B cell (primary cell): ENCODE data around the gene EPN2. TPM values are rescaled to one million over a fixed set of nuclear protein-coding genes. Genes with fewer than 3 reads are reported as not detected.
"Not testable (repeated sequence)": the region's sequence is repeated elsewhere in the genome, so short reads cannot be mapped to it uniquely, and the experiment has no call there.

Experiments used
- ATAC-seq: fragments of 200-7000 bp; cut with Tn5 transposase; one replicate; pipeline ENCODE4 v1.10.0; 2021; ENCODE audit warnings: low read depth, mild to moderate bottlenecking, moderate number of reproducible peaks, moderate library complexity
- CTCF ChIA-PET: fragments of 350-600 bp; sonication (Branson Sonifier 250); formaldehyde crosslinking; loops from one replicate; lab custom pipeline; 2021; ENCODE audit warnings: antibody characterized with exemption, inconsistent platforms; lab: Charles Lee
- POLR2A ChIA-PET: fragments of 350-600 bp; sonication (Branson Sonifier 250); formaldehyde crosslinking; loops from one replicate; lab custom pipeline; 2021; ENCODE audit warnings: antibody characterized with exemption; lab: Charles Lee
- DNase-seq: peaks from one replicate; pipeline ENCODE4 v3.0.0; 2013
- H2AFZ ChIP-seq: 2 replicates; pipeline ENCODE4 v1.6.1; 2012; ENCODE audit warnings: mild to moderate bottlenecking, low read depth, low read length; ENCODE audit not compliant: insufficient read depth, poor library complexity, severe bottlenecking
- H3K27ac ChIP-seq, 2 donors: 1 replicate in 1 of 2; 2 replicates in 1 of 2; pipeline ENCODE4 v1.5.1; 2012 to 2013; ENCODE audit warnings: low read length in 2 of 2, mild to moderate bottlenecking in 2 of 2, moderate library complexity in 1 of 2
- H3K27me3 ChIP-seq, 4 experiments: fragments of 200-600 bp in 1 of 4; sonication (generic) in 1 of 4; replicated peaks in 1 of 4; 1 replicate in 2 of 4; 2 replicates in 2 of 4; pipeline versions ENCODE4 v1.6.1 to v1.7.0; 2013 to 2016; ENCODE audit warnings: low read length in 3 of 4, mild to moderate bottlenecking in 2 of 4, mixed read lengths in 1 of 4, moderate library complexity in 1 of 4; ENCODE audit not compliant: insufficient read depth in 4 of 4, control insufficient read depth in 3 of 4; ENCODE audit errors: control extremely low read depth in 1 of 4
- H3K36me3 ChIP-seq, 2 experiments: replicated peaks in 1 of 2; 1 replicate in 1 of 2; 2 replicates in 1 of 2; pipeline versions ENCODE4 v1.6.1 to v1.7.1; 2013; ENCODE audit warnings: low read length in 1 of 2; ENCODE audit not compliant: insufficient read depth in 2 of 2, control insufficient read depth in 1 of 2; ENCODE audit errors: control extremely low read depth in 1 of 2, extremely low read depth in 1 of 2
- H3K4me1 ChIP-seq, 2 donors: fragments of 200-600 bp in 1 of 2; sonication (generic) in 1 of 2; 1 replicate in 1 of 2; 2 replicates in 1 of 2; pipeline versions ENCODE4 v1.5.1 to v1.6.1; 2013 to 2017; ENCODE audit warnings: low read length in 2 of 2; ENCODE audit not compliant: control insufficient read depth in 2 of 2, insufficient read depth in 2 of 2
- H3K4me2 ChIP-seq: replicated peaks from 2 replicates; pipeline ENCODE3; 2012; ENCODE audit warnings: mild to moderate bottlenecking, low read depth, low read length; ENCODE audit not compliant: poor library complexity, severe bottlenecking
- H3K4me3 ChIP-seq, 5 experiments: fragments of 200-600 bp in 1 of 5; sonication (generic) in 1 of 5; 1 replicate in 3 of 5; 2 replicates in 2 of 5; pipeline versions ENCODE4 v1.5.1 to v1.7.0; 2011 to 2016; ENCODE audit warnings: low read length in 4 of 5, mild to moderate bottlenecking in 4 of 5, low read depth in 2 of 5, control low read depth in 1 of 5, moderate library complexity in 1 of 5; ENCODE audit not compliant: insufficient read depth in 1 of 5; ENCODE audit errors: control extremely low read depth in 1 of 5, extremely low read depth in 1 of 5
- H3K79me2 ChIP-seq: fragments of 200-600 bp; sonication (generic); one replicate; pipeline ENCODE4 v1.6.0; 2016; ENCODE audit warnings: low read length; ENCODE audit not compliant: control insufficient read depth, insufficient read depth
- H3K9ac ChIP-seq: fragments of 200-600 bp; sonication (generic); 2 replicates; pipeline ENCODE4 v1.6.1; 2017; ENCODE audit warnings: mild to moderate bottlenecking, low read length, moderate library complexity
- H3K9me3 ChIP-seq, 3 donors: one replicate each; pipeline versions ENCODE4 v1.6.1 to v1.7.1; 2013; ENCODE audit warnings: low read length in 2 of 3; ENCODE audit not compliant: control insufficient read depth in 2 of 3, insufficient read depth in 1 of 3; ENCODE audit errors: control extremely low read depth in 1 of 3
- H4K20me1 ChIP-seq: 2 replicates; pipeline ENCODE4 v1.6.0; 2012; ENCODE audit warnings: mild to moderate bottlenecking, low read length; ENCODE audit not compliant: insufficient read depth, control insufficient read depth, poor library complexity, severe bottlenecking
- H3K27ac Mint-ChIP-seq: one replicate; pipeline ENCODE4 v1.8.0; 2021; ENCODE audit warnings: mixed read lengths
- H3K27me3 Mint-ChIP-seq: one replicate; pipeline ENCODE4 v1.8.0; 2021; ENCODE audit warnings: mixed read lengths
- H3K4me1 Mint-ChIP-seq: one replicate; pipeline ENCODE4 v1.8.0; 2021; ENCODE audit warnings: mixed read lengths
- H3K4me3 Mint-ChIP-seq: one replicate; pipeline ENCODE4 v1.8.0; 2021; ENCODE audit warnings: mixed read lengths
- H3K9me3 Mint-ChIP-seq: one replicate; pipeline ENCODE4 v1.8.0; 2022; ENCODE audit warnings: mixed read lengths; ENCODE audit not compliant: insufficient read depth
- WGBS: methylation state at CpG from one replicate; pipeline ENCODE4 v1.1.5; 2013; ENCODE audit warnings: missing lambda C conversion rate; ENCODE audit not compliant: insufficient coverage; 5-methylcytosine and 5-hydroxymethylcytosine counted together
- intact Hi-C: fragments of 100-400 bp; cut with micrococcal nuclease; formaldehyde crosslinking; loops from one replicate; pipeline ENCODE4 v1.10.0; 2022
- polyA minus RNA-seq: library from RNA; depleted of rRNA, polyadenylated mRNA; stranded (reverse); fragments of >200 nt; gene quantifications from 2 replicates; pipeline ENCODE4 v1.2.3, GENCODE V29; 2012
- polyA plus RNA-seq: library from polyadenylated mRNA; depleted of rRNA; stranded (reverse); fragments of >200 nt; gene quantifications from 2 replicates; pipeline ENCODE4 v1.2.3, GENCODE V29; 2012
- total RNA-seq, 2 donors: library from RNA; stranded (reverse); fragments of 120-200 nt in 1 of 2; gene quantifications; 1 replicate in 1 of 2; 2 replicates in 1 of 2; pipeline versions ENCODE4 v1.2.3 to v1.2.4, GENCODE V29; 2013 to 2022

Gene EPN2
- total RNA-seq = 23.9 and 35.6 TPM in 2 replicates
- 6.8 TPM for total RNA-seq (2013)
- 11.4 and 15.7 TPM in 2 replicates for polyA plus RNA-seq
- polyA minus RNA-seq = 15.5 and 17.9 TPM in 2 replicates

DNA sequence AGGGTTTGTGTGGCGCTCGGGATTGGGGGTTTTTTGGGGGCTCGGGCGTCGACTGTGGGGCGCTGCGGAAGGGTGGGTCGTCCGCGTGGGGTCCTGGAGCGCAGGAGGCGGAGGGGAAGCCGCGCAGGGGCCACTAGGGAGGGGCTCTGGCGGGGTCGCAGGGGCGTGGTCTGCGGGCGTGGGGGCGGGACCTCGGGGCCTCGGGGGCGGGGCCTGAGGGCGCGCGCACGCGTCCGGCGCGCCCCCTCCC, at the start of gene EPN2:
Gene EPN2 (plus strand): TSS at position 228 of the 250 bp plus-strand sequence. CDS start 45,754 bp downstream, outside the sequence.
- intact Hi-C loops, H3K9me3 Mint-ChIP-seq, H3K27me3 Mint-ChIP-seq, H3K4me1 Mint-ChIP-seq, H4K20me1 ChIP-seq, H3K27me3 ChIP-seq, H3K79me2 ChIP-seq, POLR2A ChIA-PET, H3K36me3 ChIP-seq, H3K9me3 ChIP-seq: not testable (repeated sequence)
- WGBS = 1% methylated on average over 9 of the region's 31 CpGs
- Histone ChIP-seq H3K9ac (peak within 1 kb of the TSS; percentile 73), H3K4me1 (peaks cover 5 to 11% of the 10 kb centered on the region in 2 donors), H2AFZ (peak within 1 kb of the TSS; percentile 89), H3K27ac (peak within 1 kb of the TSS in 1 of 2 donors; percentile 63), H3K4me3 (peak within 1 kb of the TSS; percentile 25 to 97 (median 93)), H3K4me2 (peak within 1 kb of the TSS; percentile 88)
- CTCF ChIA-PET = interaction anchor here (2.0 kb wide), 1 partner anchor 69 kb away, joined by 4 read pairs; no protein-coding TSS in a partner anchor
- DNase-seq = peak; percentile 75
- peak; percentile 87 for ATAC-seq
- peak within 1 kb of the TSS; percentile 71 for H3K27ac Mint-ChIP-seq
- peak within 1 kb of the TSS; percentile 91 for H3K4me3 Mint-ChIP-seq

DNA sequence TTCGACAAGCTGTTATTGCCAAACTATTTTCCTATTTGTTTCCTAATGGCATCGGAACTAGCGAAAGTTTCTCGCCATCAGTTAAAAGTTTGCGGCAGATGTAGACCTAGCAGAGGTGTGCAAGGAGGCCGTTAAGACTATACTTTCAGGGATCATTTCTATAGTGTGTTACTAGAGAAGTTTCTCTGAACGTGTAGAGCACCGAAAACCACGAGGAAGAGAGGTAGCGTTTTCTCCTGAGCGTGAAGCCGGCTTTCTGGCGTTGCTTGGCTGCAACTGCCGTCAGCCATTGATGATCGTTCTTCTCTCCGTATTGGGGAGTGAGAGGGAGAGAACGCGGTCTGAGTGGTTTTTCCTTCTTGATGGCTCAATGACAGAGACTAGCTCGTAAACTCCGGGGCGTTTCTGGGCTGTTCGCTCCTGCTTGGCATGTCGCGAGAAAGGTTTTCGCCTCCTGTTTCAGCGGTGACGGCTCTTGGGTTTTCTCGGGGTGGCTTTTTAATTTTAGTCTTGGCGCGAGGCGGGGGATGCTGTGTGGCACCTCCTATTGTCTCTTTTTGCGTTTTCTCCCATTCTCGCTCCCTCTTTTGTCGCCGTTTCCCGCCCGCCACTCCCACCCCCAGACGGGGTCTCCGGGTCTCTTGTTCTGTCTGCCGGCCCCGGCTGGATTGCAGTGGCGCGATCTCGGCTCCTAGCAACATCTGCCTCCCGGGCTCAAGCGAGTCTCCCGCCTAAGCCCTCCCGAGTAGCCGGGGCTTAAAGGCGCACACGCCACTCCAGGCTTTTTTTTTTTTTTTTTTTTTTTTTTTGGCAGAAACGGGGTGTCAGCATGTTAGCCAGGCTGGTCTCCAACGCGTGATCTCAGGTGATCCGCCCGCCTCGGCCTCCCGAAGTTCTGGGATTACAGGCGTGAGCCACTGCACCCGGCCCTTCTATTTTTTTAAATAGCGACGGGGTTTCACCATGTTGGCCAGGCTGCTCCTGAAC, 49.0 kb upstream of the EPN2 start:
- H3K27me3 ChIP-seq, POLR2A ChIA-PET, H3K27ac ChIP-seq, H3K4me1 ChIP-seq, H3K9ac ChIP-seq, H3K4me2 ChIP-seq, H4K20me1 ChIP-seq, H3K4me3 Mint-ChIP-seq, H3K27ac Mint-ChIP-seq, intact Hi-C loops, H3K79me2 ChIP-seq, H3K9me3 ChIP-seq, CTCF ChIA-PET, DNase-seq, H3K36me3 ChIP-seq, H3K4me1 Mint-ChIP-seq, H3K27me3 Mint-ChIP-seq, H2AFZ ChIP-seq, H3K4me3 ChIP-seq, H3K9me3 Mint-ChIP-seq: not testable (repeated sequence)
- WGBS = no CpG with 5 or more reads among the region's 62 CpGs
- ATAC-seq = peak; percentile 31

DNA sequence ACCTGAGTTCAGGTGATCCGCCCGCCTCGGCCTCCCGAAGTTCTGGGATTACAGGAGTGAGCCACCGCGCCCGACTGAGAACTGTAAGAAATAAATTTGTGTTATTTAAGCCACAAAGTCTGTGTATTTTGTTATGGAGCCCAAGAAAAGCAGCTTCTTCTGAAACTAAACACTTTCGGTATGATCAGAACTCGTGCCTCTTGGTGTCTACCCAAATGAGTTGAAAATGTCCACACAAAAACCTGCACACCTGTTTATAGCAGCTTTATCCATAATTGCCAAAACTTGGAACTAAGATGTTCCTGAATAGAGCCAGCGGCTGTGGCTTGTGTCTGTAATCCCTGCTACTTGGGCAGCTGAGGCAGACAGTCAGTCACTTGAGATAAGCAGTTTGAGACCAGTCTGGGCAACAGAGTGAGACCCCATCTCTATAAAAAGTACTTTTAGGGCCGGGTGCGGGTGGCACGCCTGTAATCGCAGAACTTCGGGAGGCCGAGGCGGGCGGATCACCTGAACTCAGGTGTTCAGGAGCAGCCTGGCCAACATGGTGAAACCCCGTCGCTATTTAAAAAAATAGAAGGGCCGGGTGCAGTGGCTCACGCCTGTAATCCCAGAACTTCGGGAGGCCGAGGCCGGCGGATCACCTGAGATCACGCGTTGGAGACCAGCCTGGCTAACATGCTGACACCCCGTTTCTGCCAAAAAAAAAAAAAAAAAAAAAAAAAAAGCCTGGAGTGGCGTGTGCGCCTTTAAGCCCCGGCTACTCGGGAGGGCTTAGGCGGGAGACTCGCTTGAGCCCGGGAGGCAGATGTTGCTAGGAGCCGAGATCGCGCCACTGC, 48.1 kb upstream of the EPN2 start:
- CTCF ChIA-PET, H3K27me3 ChIP-seq, H3K4me3 Mint-ChIP-seq, H2AFZ ChIP-seq, DNase-seq, H4K20me1 ChIP-seq, H3K4me1 Mint-ChIP-seq, intact Hi-C loops, H3K9ac ChIP-seq, H3K9me3 ChIP-seq, H3K27me3 Mint-ChIP-seq, H3K9me3 Mint-ChIP-seq, H3K4me2 ChIP-seq, H3K4me1 ChIP-seq, H3K27ac ChIP-seq, H3K79me2 ChIP-seq, H3K27ac Mint-ChIP-seq, H3K36me3 ChIP-seq, POLR2A ChIA-PET, H3K4me3 ChIP-seq: not testable (repeated sequence)
- WGBS = no CpG with 5 or more reads among the region's 39 CpGs
- ATAC-seq = peak; percentile 66
